ENCODE results near the gene RANBP3.

DNA sequence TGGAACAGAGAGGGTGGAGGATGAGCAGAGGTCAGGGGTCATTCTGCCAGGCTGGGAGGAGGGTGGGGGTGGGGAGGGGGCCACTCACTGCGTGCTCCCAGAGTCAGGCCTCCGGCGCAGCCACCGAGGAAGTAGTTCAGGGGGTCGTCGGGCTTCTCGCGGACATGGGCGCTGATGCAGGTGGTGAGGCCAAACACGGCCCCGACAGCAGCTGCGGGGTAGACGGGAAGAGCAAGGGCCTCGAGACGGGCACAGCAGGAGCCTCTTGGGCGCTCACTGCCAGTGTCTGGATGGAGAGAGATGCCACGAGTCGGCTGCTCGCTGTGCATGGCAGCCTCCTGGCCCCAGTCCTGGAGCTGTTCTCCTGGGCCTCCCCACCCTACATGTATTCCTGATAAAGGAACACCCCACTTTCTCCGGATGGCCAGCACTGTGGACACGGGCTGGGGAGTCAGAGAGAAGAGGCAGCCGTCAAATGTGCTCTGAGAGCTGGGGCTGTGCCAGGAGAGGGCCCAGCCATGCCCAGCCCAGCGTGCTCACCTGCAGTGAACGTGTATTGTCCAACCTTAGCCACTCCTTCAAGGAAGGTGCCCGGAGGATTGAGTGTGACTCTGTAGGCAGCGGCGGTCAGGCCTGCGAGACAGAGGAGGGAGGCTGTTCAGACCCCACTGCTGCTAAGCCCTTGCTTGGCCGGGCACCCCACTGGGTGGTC, 81.4 kb downstream of the RANBP3 start:
- TF ChIP-seq, protein P1, sequence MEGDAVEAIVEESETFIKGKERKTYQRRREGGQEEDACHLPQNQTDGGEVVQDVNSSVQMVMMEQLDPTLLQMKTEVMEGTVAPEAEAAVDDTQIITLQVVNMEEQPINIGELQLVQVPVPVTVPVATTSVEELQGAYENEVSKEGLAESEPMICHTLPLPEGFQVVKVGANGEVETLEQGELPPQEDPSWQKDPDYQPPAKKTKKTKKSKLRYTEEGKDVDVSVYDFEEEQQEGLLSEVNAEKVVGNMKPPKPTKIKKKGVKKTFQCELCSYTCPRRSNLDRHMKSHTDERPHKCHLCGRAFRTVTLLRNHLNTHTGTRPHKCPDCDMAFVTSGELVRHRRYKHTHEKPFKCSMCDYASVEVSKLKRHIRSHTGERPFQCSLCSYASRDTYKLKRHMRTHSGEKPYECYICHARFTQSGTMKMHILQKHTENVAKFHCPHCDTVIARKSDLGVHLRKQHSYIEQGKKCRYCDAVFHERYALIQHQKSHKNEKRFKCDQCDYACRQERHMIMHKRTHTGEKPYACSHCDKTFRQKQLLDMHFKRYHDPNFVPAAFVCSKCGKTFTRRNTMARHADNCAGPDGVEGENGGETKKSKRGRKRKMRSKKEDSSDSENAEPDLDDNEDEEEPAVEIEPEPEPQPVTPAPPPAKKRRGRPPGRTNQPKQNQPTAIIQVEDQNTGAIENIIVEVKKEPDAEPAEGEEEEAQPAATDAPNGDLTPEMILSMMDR (IDR thresholded peaks at IDR 0.05): no peak
- TF ChIP-seq POLR2A (IDR thresholded peaks at IDR 0.05): no peak

Data from adrenal gland (tissue), 5 donors.